ENCODE measurements around the gene SH3RF1. TPM values are rescaled to one million over a fixed set of nuclear protein-coding genes. Genes with fewer than 3 reads are reported as not detected.

The SH3RF1 gene
- total RNA-seq, 2 donors from 2014 or later, result 42.9 to 57.5 TPM

GRCh38 chr4:169236078-169236477 is 34.7 kb downstream of the SH3RF1 start:
- WGBS, result 77% methylated on average over 6 of the region's 6 CpGs
- Histone ChIP-seq H3K4me3 (no peak overlapping the region), H3K27ac (peak overlapping the region; percentile 11 to 28), H3K9me3 (no peaks in the 10 kb centered on the region), H3K27me3 (replicated peaks; ENCODE audit: insufficient read depth) (no peaks in the 10 kb centered on the region), H3K36me3 (no peaks in the 10 kb centered on the region), H3K4me1 (replicated peaks) (no peaks in the 10 kb centered on the region)
- intact Hi-C loops (cut with DNase I), result no loop called here
- TF ChIP-seq POLR2AphosphoS5 (IDR thresholded peaks at IDR 0.05) (no peak), POLR2A (IDR thresholded peaks at IDR 0.05) (no peak), CTCF (IDR thresholded peaks at IDR 0.05) (no peak)
- DNase-seq (ENCODE audit: low spot score), result no peak

GRCh38 chr4:169234137-169234855 is 36.5 kb downstream of the SH3RF1 start:
- Histone ChIP-seq H3K36me3 (no peaks in the 10 kb centered on the region), H3K4me3 (no peak overlapping the region), H3K27me3 (replicated peaks; ENCODE audit: insufficient read depth) (no peaks in the 10 kb centered on the region), H3K4me1 (replicated peaks) (no peaks in the 10 kb centered on the region), H3K9me3 (no peaks in the 10 kb centered on the region), H3K27ac (no peak overlapping the region)
- no peak for TF ChIP-seq POLR2A (IDR thresholded peaks at IDR 0.05)
- no peak for TF ChIP-seq POLR2AphosphoS5 (IDR thresholded peaks at IDR 0.05)
- no peak for TF ChIP-seq CTCF (IDR thresholded peaks at IDR 0.05)
- intact Hi-C loops (cut with DNase I), result no loop called here
- no peak for DNase-seq (ENCODE audit: low spot score)
- 50% methylated on average over 7 of the region's 7 CpGs for WGBS

- H3K27ac ChIP-seq, result no peak overlapping the region
- H3K9me3 ChIP-seq, result no peaks in the 10 kb centered on the region
- H3K36me3 ChIP-seq, result no peaks in the 10 kb centered on the region
- H3K4me3 ChIP-seq, result no peak overlapping the region
- no peaks in the 10 kb centered on the region for H3K27me3 ChIP-seq (replicated peaks; ENCODE audit: insufficient read depth)
- no peak for TF ChIP-seq POLR2A (IDR thresholded peaks at IDR 0.05)
- no peak for TF ChIP-seq POLR2AphosphoS5 (IDR thresholded peaks at IDR 0.05)
- TF ChIP-seq CTCF (IDR thresholded peaks at IDR 0.05), result no peak
- WGBS, result 85% methylated on average over 4 of the region's 4 CpGs
- no peaks in the 10 kb centered on the region for H3K4me1 ChIP-seq (replicated peaks)
- no peak for DNase-seq (ENCODE audit: low spot score)
- intact Hi-C loops (cut with DNase I), result no loop called here
These were observed 37.1 kb downstream of the SH3RF1 start for GRCh38 chr4:169233691-169234090.

GRCh38 chr4:169231647-169232262 is 39.0 kb downstream of the SH3RF1 start:
- Histone ChIP-seq H3K4me1 (replicated peaks) (no peaks in the 10 kb centered on the region), H3K27me3 (replicated peaks; ENCODE audit: insufficient read depth) (no peaks in the 10 kb centered on the region), H3K4me3 (no peak overlapping the region), H3K27ac (no peak overlapping the region), H3K36me3 (no peaks in the 10 kb centered on the region), H3K9me3 (no peaks in the 10 kb centered on the region)
- intact Hi-C loops (cut with DNase I), result no loop called here
- TF ChIP-seq CTCF (IDR thresholded peaks at IDR 0.05) (no peak), POLR2A (IDR thresholded peaks at IDR 0.05) (no peak), POLR2AphosphoS5 (IDR thresholded peaks at IDR 0.05) (no peak)
- 91% methylated on average over 4 of the region's 4 CpGs for WGBS
- no peak for DNase-seq (ENCODE audit: low spot score)

GRCh38 chr4:169229571-169230028 is 41.2 kb downstream of the SH3RF1 start:
- no peaks in the 10 kb centered on the region for H3K27me3 ChIP-seq (replicated peaks; ENCODE audit: insufficient read depth)
- H3K9me3 ChIP-seq, result no peaks in the 10 kb centered on the region
- H3K36me3 ChIP-seq, result no peaks in the 10 kb centered on the region
- intact Hi-C loops (cut with DNase I), result no loop called here
- no peaks in the 10 kb centered on the region for H3K4me1 ChIP-seq (replicated peaks)
- no peak overlapping the region for H3K4me3 ChIP-seq
- WGBS, result 45% methylated on average over 6 of the region's 6 CpGs
- DNase-seq (ENCODE audit: low spot score), result no peak
- TF ChIP-seq CTCF (IDR thresholded peaks at IDR 0.05) (no peak), POLR2AphosphoS5 (IDR thresholded peaks at IDR 0.05) (no peak), POLR2A (IDR thresholded peaks at IDR 0.05) (no peak)
- no peak overlapping the region for H3K27ac ChIP-seq

Data from prostate gland (tissue), 2 donors.